ENCODE measurements around the gene B3GAT1. TPM values are rescaled to one million over a fixed set of nuclear protein-coding genes. Genes with fewer than 3 reads are reported as not detected.
A peak's percentile ranks its signal among the peaks of the same experiment; 100 is the strongest.

B3GAT1 gene
- total and polyA plus RNA-seq, 2 experiments from 2014 or later: 4.8 to 28.3 TPM

- TF ChIP-seq ZNF462 (CRISPR knock-in tag; IDR thresholded peaks at IDR 0.05): no peak
- no peak for TF ChIP-seq NANOG (IDR thresholded peaks at IDR 0.05; ENCODE audit: borderline replicate concordance)
Measured at GRCh38 chr11:134331354-134332188, 80.5 kb downstream of the B3GAT1 start, which contains the start of gene GLB1L2 (continued).

- Mint-ChIP-seq H3K4me3 (peak overlapping the region; percentile 73), H3K36me3 (ENCODE audit: low read depth) (no peaks in the 10 kb centered on the region; the same call in 2 of the 3 replicates), H3K4me1 (peaks cover 30% of the 10 kb centered on the region), H3K9me3 (no peaks in the 10 kb centered on the region; the same call in 2 of the 3 replicates), H3K27me3 (ENCODE audit: insufficient read depth, low read depth, poor library complexity) (peaks cover 23% of the 10 kb centered on the region), H3K27ac (no peak overlapping the region)
- Histone ChIP-seq H3F3A (replicated peaks; ENCODE audit: low read depth) (no peaks in the 10 kb centered on the region; the same call in 1 of the 2 replicates), H4K20me1 (replicated peaks; ENCODE audit: insufficient read depth) (peaks cover 5% of the 10 kb centered on the region; the same call in 1 of the 2 replicates), H3K4me1 (ENCODE audit: insufficient read depth) (peaks cover 17% of the 10 kb centered on the region; the same call in 1 of the 2 replicates), H3K27ac (ENCODE audit: low read depth) (no peak overlapping the region), H2AFZ (peak overlapping the region; percentile 57; the same call in 1 of the 2 replicates), H3K27me3 (ENCODE audit: insufficient read depth) (peaks cover 28% of the 10 kb centered on the region), H3K79me2 (replicated peaks; ENCODE audit: insufficient read depth) (no peaks in the 10 kb centered on the region), H3K4me2 (peak overlapping the region; percentile 77), H3K4me3 (peak overlapping the region; percentile 57), H3K36me3 (ENCODE audit: insufficient read depth) (no peaks in the 10 kb centered on the region), H3K9me2 (ENCODE audit: insufficient read depth) (no peaks in the 10 kb centered on the region)
- DNase-seq (ENCODE audit: low spot score) (peak; percentile 44), ATAC-seq (peak; percentile 22)
- TF ChIP-seq EZH2 (IDR thresholded peaks at IDR 0.05; ENCODE audit: low read depth, unreplicated experiment) (no peak), REST (IDR thresholded peaks at IDR 0.05; ENCODE audit: unreplicated experiment) (no peak), JUNB (IDR thresholded peaks at IDR 0.05; ENCODE audit: unreplicated experiment) (no peak), EZH2phosphoT487 (IDR thresholded peaks at IDR 0.05; ENCODE audit: unreplicated experiment) (no peak), STAT1 (IDR thresholded peaks at IDR 0.05; ENCODE audit: unreplicated experiment) (no peak), ZNF114 (CRISPR knock-in tag; IDR thresholded peaks at IDR 0.05) (no peak), ZNF331 (CRISPR knock-in tag; IDR thresholded peaks at IDR 0.05; ENCODE audit: low read depth) (no peak), POLR2AphosphoS5 (IDR thresholded peaks at IDR 0.05; ENCODE audit: low read depth) (no peak), CREB1 (CRISPR knock-in tag; IDR thresholded peaks at IDR 0.05; ENCODE audit: low read depth) (no peak)
Measured at GRCh38 chr11:134330611-134331353, 81.3 kb downstream of the B3GAT1 start.
